HepG2 (cell line): ENCODE data around the gene VIPR1. TPM values are rescaled to one million over a fixed set of nuclear protein-coding genes. Genes with fewer than 3 reads are reported as not detected.

Experiments
- AGO1 ChIP-seq: fragments of 200-400 bp; formaldehyde crosslinking; IDR thresholded peaks from 2 replicates; pipeline ENCODE4 v1.6.1; 2017; ENCODE audit warnings: mild to moderate bottlenecking, low read depth, low read length, moderate library complexity; ENCODE audit not compliant: poor library complexity, severe bottlenecking
- ARNTL ChIP-seq: sonication (generic); formaldehyde crosslinking; IDR thresholded peaks from 2 replicates; pipeline ENCODE4 v1.4.0; 2020; ENCODE audit warnings: mild to moderate bottlenecking, missing genetic modification reagents
- ATF1 ChIP-seq: IDR thresholded peaks from 2 replicates; pipeline ENCODE4 v1.6.1; 2016; ENCODE audit warnings: mild to moderate bottlenecking, control low read depth
- DMAP1 ChIP-seq: IDR thresholded peaks from 2 replicates; pipeline ENCODE4 v1.6.1; 2016
- KIAA2018 ChIP-seq: sonication (generic); formaldehyde crosslinking; IDR thresholded peaks from 2 replicates; pipeline ENCODE4 v1.5.0; 2020; ENCODE audit warnings: mild to moderate bottlenecking, missing genetic modification reagents, borderline replicate concordance
- MIER2 ChIP-seq: IDR thresholded peaks from 2 replicates; pipeline ENCODE4 v1.6.1; 2016; ENCODE audit warnings: missing biosample characterization, missing genetic modification reagents
- MTA3 ChIP-seq: sonication (generic); formaldehyde crosslinking; IDR thresholded peaks from 2 replicates; pipeline ENCODE4 v1.4.0; 2020; ENCODE audit warnings: missing genetic modification reagents
- NFKBIZ ChIP-seq: IDR thresholded peaks from 2 replicates; pipeline ENCODE4 v1.6.1; 2018; ENCODE audit warnings: missing genetic modification reagents, missing compliant biosample characterization
- NFYC ChIP-seq: IDR thresholded peaks from 2 replicates; pipeline ENCODE4 v1.6.1; 2016; ENCODE audit warnings: missing genetic modification reagents, missing compliant biosample characterization
- RAD51 ChIP-seq: fragments of 450-650 bp; IDR thresholded peaks from 2 replicates; pipeline ENCODE4 v1.6.1; 2016; ENCODE audit warnings: borderline replicate concordance
- RFX5 ChIP-seq: IDR thresholded peaks from 2 replicates; pipeline ENCODE4 v1.6.1; 2011; ENCODE audit warnings: low read depth, low read length, improper control_type of control experiment
- STAT6 ChIP-seq: sonication (generic); formaldehyde crosslinking; IDR thresholded peaks from 2 replicates; pipeline ENCODE4 v1.4.0; 2020; ENCODE audit warnings: missing genetic modification reagents, mild to moderate bottlenecking, borderline replicate concordance
- ZNF75D ChIP-seq: sonication (generic); formaldehyde crosslinking; IDR thresholded peaks from 2 replicates; pipeline ENCODE4 v1.8.1; 2023; ENCODE audit warnings: missing genetic modification reagents, mild to moderate bottlenecking, borderline replicate concordance
- ZNF782 ChIP-seq: sonication (generic); formaldehyde crosslinking; IDR thresholded peaks from 2 replicates; pipeline ENCODE4 v1.4.0; 2020; ENCODE audit warnings: missing genetic modification reagents, mild to moderate bottlenecking, borderline replicate concordance
- ZNF816 ChIP-seq: sonication (generic); formaldehyde crosslinking; IDR thresholded peaks from 2 replicates; pipeline ENCODE4 v1.8.0; 2022; ENCODE audit warnings: missing genetic modification reagents, mild to moderate bottlenecking, borderline replicate concordance
- polyA plus RNA-seq, 8 experiments: library from polyadenylated mRNA; depleted of rRNA in 3 of 8; stranded (reverse) in 7 of 8; unstranded in 1 of 8; fragments of >200 nt; fragmentation: Illumina TruSeq in 4 of 8; extraction: Trizol in 4 of 8; gene quantifications; 2 replicates each; pipeline versions ENCODE4 v1.2.1 to v1.2.3, GENCODE V29; 2011 to 2016; ENCODE audit warnings: low read depth in 4 of 8, missing spikeins in 1 of 8, mixed read lengths in 1 of 8; ENCODE audit not compliant: insufficient read depth in 1 of 8
- total RNA-seq, 5 experiments: library from RNA; depleted of rRNA; stranded (reverse); fragments of >200 nt; fragmentation: Illumina TruSeq; extraction: Trizol; gene quantifications; 2 replicates each; pipeline ENCODE4 v1.2.3, GENCODE V29; 2016; ENCODE audit warnings: low read depth in 1 of 5
- TF ChIP-seq, protein P1 (sequence below), 2 experiments: sonication (generic) in 1 of 2; formaldehyde crosslinking in 1 of 2; IDR thresholded peaks; 2 replicates each; pipeline versions ENCODE4 v1.5.1 to v1.6.1; 2011 to 2020; ENCODE audit warnings: borderline replicate concordance in 1 of 2, low read depth in 1 of 2, low read length in 1 of 2, mild to moderate bottlenecking in 1 of 2, missing genetic modification reagents in 1 of 2, moderate library complexity in 1 of 2

VIPR1 gene
- total and polyA plus RNA-seq, 2 of the 13 experiments (the other 11 are each of a cell fraction or from before 2014, with no cell fraction given): 0.04 to 0.11 TPM

- no peak for TF ChIP-seq STAT6 (CRISPR knock-in tag)
- no peak for TF ChIP-seq MTA3 (CRISPR knock-in tag)
- no peak for TF ChIP-seq KIAA2018 (CRISPR knock-in tag)
- no peak; the same call in 1 of the 2 replicates for TF ChIP-seq ATF1 (CRISPR knock-in tag)
- TF ChIP-seq AGO1: no peak
- TF ChIP-seq NFYC (CRISPR knock-in tag): peak; percentile 88
- peak; percentile 82 for TF ChIP-seq DMAP1 (CRISPR knock-in tag)
- no peak for TF ChIP-seq ZNF75D (CRISPR knock-in tag)
- no peak for TF ChIP-seq RAD51
- no peak; the same call in 1 of the 2 replicates for TF ChIP-seq ZNF782 (CRISPR knock-in tag)
- peak; percentile 80 for TF ChIP-seq ARNTL (CRISPR knock-in tag)
- TF ChIP-seq MIER2 (CRISPR knock-in tag): 0 out of 2 replicates have a peak, but pooled peaks have one; percentile 10
- TF ChIP-seq, protein P1, sequence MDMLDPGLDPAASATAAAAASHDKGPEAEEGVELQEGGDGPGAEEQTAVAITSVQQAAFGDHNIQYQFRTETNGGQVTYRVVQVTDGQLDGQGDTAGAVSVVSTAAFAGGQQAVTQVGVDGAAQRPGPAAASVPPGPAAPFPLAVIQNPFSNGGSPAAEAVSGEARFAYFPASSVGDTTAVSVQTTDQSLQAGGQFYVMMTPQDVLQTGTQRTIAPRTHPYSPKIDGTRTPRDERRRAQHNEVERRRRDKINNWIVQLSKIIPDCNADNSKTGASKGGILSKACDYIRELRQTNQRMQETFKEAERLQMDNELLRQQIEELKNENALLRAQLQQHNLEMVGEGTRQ (IDR thresholded peaks at IDR 0.05; ENCODE audit: low read depth, low read length): no peak
- TF ChIP-seq, protein P1 (CRISPR knock-in tag; IDR thresholded peaks at IDR 0.05; ENCODE audit: borderline replicate concordance): 0 out of 2 replicates have a peak, but pooled peaks have one; percentile 47
- TF ChIP-seq ZNF816: peak; percentile 56; the same call in 1 of the 2 replicates
- TF ChIP-seq RFX5: peak; percentile 34; the same call in 1 of the 2 replicates
- no peak for TF ChIP-seq NFKBIZ (CRISPR knock-in tag)
Measured at GRCh38 chr3:42581709-42582473, 79.4 kb downstream of the VIPR1 start, which contains the start of gene SEC22C (continued).
